ENCODE results near the gene CDH4. TPM values are rescaled to one million over a fixed set of nuclear protein-coding genes. Genes with fewer than 3 reads are reported as not detected.
A peak's percentile ranks its signal among the peaks of the same experiment; 100 is the strongest.

Gene CDH4
- total RNA-seq, 1 donor from 2014 or later = 8.9 TPM

DNA sequence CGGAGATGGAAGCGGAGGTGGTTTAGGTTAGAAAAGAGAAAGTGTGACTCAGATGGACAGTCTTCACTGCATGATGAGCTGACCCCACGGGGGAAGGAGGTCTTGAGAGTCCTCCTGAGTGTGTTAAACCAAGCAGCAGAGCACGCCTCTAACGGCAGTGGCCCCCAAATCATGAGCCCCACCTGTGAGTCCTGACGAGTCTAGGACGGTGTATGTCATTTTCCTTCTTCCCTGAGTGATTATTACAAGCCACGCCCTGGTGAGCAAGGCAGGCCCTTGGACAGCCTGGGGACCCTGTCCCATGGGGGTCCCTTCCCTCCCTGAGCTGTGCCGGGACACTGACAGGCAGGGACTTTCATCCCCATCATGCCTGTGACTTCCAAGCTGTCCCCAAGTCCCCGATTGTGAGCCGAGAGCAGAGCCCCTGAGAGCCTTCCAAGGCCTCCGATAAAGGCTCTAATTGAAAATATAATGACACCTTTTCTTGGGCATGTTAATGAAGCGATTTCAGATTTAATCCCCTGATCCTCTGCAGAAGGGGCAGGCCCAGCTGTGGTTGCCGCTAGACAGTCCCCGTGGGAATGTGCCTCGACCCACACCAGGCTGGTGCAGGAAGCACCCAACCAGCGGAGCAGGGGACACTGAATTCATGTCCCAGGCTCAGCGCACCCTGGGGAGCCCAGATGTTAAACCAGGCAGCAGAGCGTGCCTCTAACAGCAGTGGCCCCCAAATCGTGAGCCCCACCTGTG, 493.5 kb downstream of the CDH4 start:
- Mint-ChIP-seq H3K36me3 (ENCODE audit: low read depth) (peaks cover 6% of the 10 kb centered on the region), H3K27me3 (ENCODE audit: low read depth) (no peaks in the 10 kb centered on the region), H3K4me3 (no peak overlapping the region), H3K4me1 (peaks cover 4% of the 10 kb centered on the region), H3K27ac (ENCODE audit: unreplicated experiment) (peak overlapping the region; percentile 30), H3K9me3 (peaks cover 3% of the 10 kb centered on the region)
- no peak for DNase-seq (ENCODE audit: low read depth, low spot score)
- TF ChIP-seq, protein P1, sequence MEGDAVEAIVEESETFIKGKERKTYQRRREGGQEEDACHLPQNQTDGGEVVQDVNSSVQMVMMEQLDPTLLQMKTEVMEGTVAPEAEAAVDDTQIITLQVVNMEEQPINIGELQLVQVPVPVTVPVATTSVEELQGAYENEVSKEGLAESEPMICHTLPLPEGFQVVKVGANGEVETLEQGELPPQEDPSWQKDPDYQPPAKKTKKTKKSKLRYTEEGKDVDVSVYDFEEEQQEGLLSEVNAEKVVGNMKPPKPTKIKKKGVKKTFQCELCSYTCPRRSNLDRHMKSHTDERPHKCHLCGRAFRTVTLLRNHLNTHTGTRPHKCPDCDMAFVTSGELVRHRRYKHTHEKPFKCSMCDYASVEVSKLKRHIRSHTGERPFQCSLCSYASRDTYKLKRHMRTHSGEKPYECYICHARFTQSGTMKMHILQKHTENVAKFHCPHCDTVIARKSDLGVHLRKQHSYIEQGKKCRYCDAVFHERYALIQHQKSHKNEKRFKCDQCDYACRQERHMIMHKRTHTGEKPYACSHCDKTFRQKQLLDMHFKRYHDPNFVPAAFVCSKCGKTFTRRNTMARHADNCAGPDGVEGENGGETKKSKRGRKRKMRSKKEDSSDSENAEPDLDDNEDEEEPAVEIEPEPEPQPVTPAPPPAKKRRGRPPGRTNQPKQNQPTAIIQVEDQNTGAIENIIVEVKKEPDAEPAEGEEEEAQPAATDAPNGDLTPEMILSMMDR (conservative IDR thresholded peaks at IDR 0.05) = no peak

DNA sequence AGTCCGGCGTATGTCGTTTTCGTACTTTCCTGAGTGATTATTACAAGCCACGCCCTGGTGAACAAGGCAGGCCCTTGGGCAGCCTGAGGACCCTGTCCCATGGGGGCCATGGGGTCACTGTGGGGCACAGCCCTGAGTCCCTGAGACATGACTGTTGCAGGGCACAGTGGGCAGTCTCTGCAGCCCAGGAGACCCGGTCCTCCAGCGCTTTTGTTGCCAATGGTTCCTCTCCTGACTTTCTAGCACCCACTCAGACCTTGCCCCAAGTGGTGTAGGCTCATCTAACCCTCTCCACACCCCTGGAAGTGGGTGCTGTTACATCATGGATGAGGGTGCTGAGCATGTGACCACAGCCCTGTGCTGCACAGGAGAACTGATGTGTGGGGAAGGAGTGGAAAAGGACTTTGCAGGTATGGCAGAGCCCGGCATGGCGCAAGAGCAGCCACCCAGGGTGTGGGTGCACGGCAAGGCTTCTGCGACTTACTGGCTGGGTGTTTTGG, 494.1 kb downstream of the CDH4 start:
- Mint-ChIP-seq H3K27me3 (ENCODE audit: low read depth) (no peaks in the 10 kb centered on the region), H3K36me3 (ENCODE audit: low read depth) (peaks cover 8% of the 10 kb centered on the region), H3K4me1 (peaks cover 4% of the 10 kb centered on the region), H3K4me3 (no peak overlapping the region), H3K27ac (ENCODE audit: unreplicated experiment) (peak overlapping the region; percentile 57), H3K9me3 (peaks cover 6% of the 10 kb centered on the region)
- TF ChIP-seq, protein P1 (conservative IDR thresholded peaks at IDR 0.05) = no peak
- DNase-seq (ENCODE audit: low read depth, low spot score) = no peak

DNA sequence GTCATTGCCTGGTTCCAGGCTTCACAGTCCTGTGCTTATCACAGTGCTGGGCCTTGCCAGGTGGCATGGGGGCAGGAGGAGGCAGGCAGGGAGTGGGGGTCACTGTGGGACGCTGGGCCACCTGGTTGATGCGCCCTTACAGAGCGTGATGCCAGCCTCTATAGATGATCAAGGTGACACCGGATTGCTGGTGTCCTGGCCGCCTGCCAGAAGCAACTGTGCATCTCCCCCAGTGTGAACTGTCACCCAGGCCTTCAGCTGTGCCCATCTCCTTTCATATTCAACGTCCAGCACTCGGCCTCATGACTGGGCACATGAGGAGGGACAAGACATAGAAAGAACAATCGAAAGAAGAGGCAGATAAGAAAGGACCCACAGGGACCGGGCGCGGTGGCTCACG, 494.7 kb downstream of the CDH4 start:
- Mint-ChIP-seq H3K36me3 (ENCODE audit: low read depth) (peaks cover 8% of the 10 kb centered on the region), H3K27ac (ENCODE audit: unreplicated experiment) (no peak overlapping the region), H3K4me3 (no peak overlapping the region), H3K27me3 (ENCODE audit: low read depth) (no peaks in the 10 kb centered on the region), H3K4me1 (peaks cover 4% of the 10 kb centered on the region), H3K9me3 (peaks cover 6% of the 10 kb centered on the region)
- TF ChIP-seq, protein P1 (conservative IDR thresholded peaks at IDR 0.05) = no peak
- DNase-seq (ENCODE audit: low read depth, low spot score) = no peak

DNA sequence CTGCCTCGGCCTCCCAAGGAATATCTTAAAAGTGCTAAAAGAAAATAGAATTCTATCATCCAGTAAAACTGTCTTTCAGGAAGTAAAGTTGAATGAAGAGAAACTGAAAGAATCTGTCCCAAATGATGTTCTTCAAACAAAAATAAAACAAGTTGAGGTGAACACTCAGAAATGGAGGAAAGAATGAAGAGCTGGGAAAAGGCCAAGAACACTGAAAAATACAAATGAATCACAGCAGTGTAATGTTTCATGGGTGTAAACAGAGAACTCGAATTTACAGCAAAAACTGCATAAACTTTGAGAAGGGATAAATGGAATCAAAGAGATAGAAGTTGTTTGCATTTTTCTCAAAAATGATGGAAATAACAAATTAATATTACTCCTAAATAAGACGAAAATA, 496.3 kb downstream of the CDH4 start:
- TF ChIP-seq, protein P1 (conservative IDR thresholded peaks at IDR 0.05) = no peak
- no peak for DNase-seq (ENCODE audit: low read depth, low spot score)
- peaks cover 5% of the 10 kb centered on the region for H3K4me1 Mint-ChIP-seq
- H3K9me3 Mint-ChIP-seq = peaks cover 6% of the 10 kb centered on the region
- H3K27me3 Mint-ChIP-seq (ENCODE audit: low read depth) = no peaks in the 10 kb centered on the region
- no peak overlapping the region for H3K27ac Mint-ChIP-seq (ENCODE audit: unreplicated experiment)
- H3K36me3 Mint-ChIP-seq (ENCODE audit: low read depth) = peaks cover 8% of the 10 kb centered on the region
- H3K4me3 Mint-ChIP-seq = no peak overlapping the region

DNA sequence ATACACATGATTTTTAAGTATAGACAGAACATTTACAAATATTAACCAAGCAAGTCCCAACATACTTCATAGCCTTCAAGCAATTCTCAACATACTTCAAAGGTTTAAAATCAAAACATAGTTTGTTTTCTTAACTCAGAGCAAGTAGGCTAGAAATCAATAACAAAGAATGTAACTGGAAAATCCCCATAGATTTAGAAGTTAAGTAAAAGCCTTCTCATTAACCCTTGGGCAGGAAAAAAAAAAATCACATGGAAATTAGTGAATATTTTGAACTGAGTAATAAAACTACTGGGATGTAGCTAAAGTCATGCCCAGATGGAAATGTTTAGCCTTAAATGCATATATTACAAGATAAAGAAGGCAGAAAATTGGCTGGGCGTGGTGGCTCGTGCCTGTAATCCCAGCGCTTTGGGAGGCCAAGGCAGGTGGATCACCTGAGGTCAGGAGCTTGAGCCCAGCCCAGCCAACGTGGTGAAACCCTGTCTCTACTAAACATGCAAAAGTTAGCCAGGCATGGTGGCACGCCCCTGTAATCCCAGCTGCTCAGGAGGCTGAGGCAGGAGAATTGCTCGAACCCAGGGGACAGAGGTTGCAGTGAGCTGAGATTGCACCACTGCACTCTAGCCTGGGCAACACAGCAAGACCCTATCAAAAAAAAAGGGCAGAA, 497.5 kb downstream of the CDH4 start:
- peaks cover 8% of the 10 kb centered on the region for H3K36me3 Mint-ChIP-seq (ENCODE audit: low read depth)
- TF ChIP-seq, protein P1 (conservative IDR thresholded peaks at IDR 0.05) = no peak
- no peak for DNase-seq (ENCODE audit: low read depth, low spot score)
- H3K9me3 Mint-ChIP-seq = peaks cover 6% of the 10 kb centered on the region
- no peaks in the 10 kb centered on the region for H3K27me3 Mint-ChIP-seq (ENCODE audit: low read depth)
- no peak overlapping the region for H3K27ac Mint-ChIP-seq (ENCODE audit: unreplicated experiment)
- peaks cover 10% of the 10 kb centered on the region for H3K4me1 Mint-ChIP-seq
- no peak overlapping the region for H3K4me3 Mint-ChIP-seq

Measured in neural crest cell (in vitro differentiated cells).